Type B pancreatic cell (in vitro differentiated cells): ENCODE results near the gene TRNP1. TPM values are rescaled to one million over a fixed set of nuclear protein-coding genes. Genes with fewer than 3 reads are reported as not detected.
"Not testable (repeated sequence)": the region's sequence is repeated elsewhere in the genome, so short reads cannot be mapped to it uniquely, and the experiment has no call there.

Source experiments
- DNase-seq: peaks from one replicate; pipeline ENCODE4 v3.0.0; 2021; ENCODE audit warnings: mixed read lengths; ENCODE audit not compliant: unreplicated experiment; ENCODE audit errors: extremely low spot score
- H3K27ac Mint-ChIP-seq: 2 replicates; pipeline ENCODE4 v1.8.0; 2021; ENCODE audit warnings: mild to moderate bottlenecking, mixed read lengths
- H3K27me3 Mint-ChIP-seq: 2 replicates; pipeline ENCODE4 v1.8.0; 2021; ENCODE audit warnings: mixed read lengths
- H3K36me3 Mint-ChIP-seq: 2 replicates; pipeline ENCODE4 v1.8.0; 2021; ENCODE audit warnings: mixed read lengths
- H3K4me1 Mint-ChIP-seq: one replicate; pipeline ENCODE4 v1.8.0; 2021; ENCODE audit warnings: mixed read lengths; ENCODE audit not compliant: unreplicated experiment
- H3K4me3 Mint-ChIP-seq: 2 replicates; pipeline ENCODE4 v1.8.0; 2021; ENCODE audit warnings: mild to moderate bottlenecking, mixed read lengths
- H3K9me3 Mint-ChIP-seq: 2 replicates; pipeline ENCODE4 v1.8.0; 2021; ENCODE audit warnings: mixed read lengths
- total RNA-seq: library from RNA; stranded (reverse); gene quantifications from 2 replicates; pipeline ENCODE4 v1.2.1, GENCODE V29; 2021; ENCODE audit warnings: low replicate concordance
- TF ChIP-seq, protein P1 (sequence below): fragments of 200-600 bp; sonication (generic); conservative IDR thresholded peaks from 2 replicates; pipeline ENCODE4 v1.5.0; 2021; ENCODE audit warnings: antibody characterized with exemption, mild to moderate bottlenecking

The TRNP1 gene
- total RNA-seq, 1 donor from 2014 or later = 52.3 TPM

DNA sequence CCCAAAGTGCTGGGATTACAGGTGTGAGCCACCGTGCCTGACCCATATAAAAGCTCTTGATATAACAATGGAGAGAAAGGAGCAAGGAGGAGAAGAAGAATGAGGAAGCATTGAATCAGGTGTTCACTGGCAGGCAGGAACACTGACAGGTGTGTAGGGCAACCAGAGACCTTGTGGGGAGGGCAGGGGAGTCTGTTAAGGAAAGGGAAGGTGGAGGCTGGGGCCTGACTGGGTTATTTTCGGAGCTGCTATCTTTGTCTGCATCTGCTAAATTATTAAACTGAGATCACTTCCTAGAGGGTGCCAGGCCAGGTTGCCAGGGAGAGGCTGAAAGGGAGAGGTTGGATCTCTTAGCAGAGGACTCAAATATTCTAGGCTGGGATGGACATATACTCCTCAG, 6.8 kb upstream of the TRNP1 start:
- peaks cover 14% of the 10 kb centered on the region for H3K4me1 Mint-ChIP-seq
- H3K27me3 Mint-ChIP-seq = peaks cover 28% of the 10 kb centered on the region
- no peaks in the 10 kb centered on the region for H3K9me3 Mint-ChIP-seq
- H3K36me3 Mint-ChIP-seq = no peaks in the 10 kb centered on the region
- no peak for DNase-seq
- no peak overlapping the region for H3K27ac Mint-ChIP-seq
- TF ChIP-seq, protein P1, sequence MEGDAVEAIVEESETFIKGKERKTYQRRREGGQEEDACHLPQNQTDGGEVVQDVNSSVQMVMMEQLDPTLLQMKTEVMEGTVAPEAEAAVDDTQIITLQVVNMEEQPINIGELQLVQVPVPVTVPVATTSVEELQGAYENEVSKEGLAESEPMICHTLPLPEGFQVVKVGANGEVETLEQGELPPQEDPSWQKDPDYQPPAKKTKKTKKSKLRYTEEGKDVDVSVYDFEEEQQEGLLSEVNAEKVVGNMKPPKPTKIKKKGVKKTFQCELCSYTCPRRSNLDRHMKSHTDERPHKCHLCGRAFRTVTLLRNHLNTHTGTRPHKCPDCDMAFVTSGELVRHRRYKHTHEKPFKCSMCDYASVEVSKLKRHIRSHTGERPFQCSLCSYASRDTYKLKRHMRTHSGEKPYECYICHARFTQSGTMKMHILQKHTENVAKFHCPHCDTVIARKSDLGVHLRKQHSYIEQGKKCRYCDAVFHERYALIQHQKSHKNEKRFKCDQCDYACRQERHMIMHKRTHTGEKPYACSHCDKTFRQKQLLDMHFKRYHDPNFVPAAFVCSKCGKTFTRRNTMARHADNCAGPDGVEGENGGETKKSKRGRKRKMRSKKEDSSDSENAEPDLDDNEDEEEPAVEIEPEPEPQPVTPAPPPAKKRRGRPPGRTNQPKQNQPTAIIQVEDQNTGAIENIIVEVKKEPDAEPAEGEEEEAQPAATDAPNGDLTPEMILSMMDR = no peak
- H3K4me3 Mint-ChIP-seq = no peak overlapping the region

DNA sequence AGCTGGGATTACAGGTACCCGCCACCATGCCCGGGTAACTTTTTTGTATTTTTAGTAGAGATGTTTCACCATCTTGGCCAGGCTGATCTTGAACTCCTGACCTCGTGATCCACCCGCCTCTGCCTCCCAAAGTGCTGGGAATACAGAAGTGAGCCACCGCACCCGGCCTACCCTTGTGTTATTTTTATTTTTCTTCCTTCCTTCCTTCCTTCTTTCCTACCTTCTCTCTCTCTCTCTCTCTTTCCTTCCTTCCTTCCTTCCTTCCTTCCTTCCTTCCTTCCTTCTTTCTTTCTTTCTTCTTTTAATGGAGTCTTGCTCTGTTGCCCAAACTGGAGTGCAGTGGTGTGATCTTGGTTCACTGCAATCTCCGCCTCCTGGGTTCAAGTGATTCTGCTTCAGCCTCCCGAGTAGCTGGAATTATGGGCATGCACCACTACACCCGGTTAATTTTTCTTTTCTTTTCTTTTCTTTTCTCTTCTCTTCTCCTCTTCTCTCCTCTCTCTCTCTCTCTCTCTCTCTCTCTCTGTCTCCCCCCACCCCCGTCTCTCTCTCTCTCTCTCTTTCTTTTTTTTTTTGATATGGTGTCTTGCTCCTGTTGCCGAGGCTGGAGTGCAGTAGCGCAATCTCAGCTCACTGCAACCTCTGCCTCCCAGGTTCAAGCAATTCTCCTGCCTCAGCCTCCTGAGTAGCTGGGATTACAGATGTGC, 3.9 kb upstream of the TRNP1 start:
- H3K4me3 Mint-ChIP-seq, H3K36me3 Mint-ChIP-seq, H3K27ac Mint-ChIP-seq, DNase-seq, H3K9me3 Mint-ChIP-seq: not testable (repeated sequence)
- Mint-ChIP-seq H3K27me3 (peaks cover 30% of the 10 kb centered on the region), H3K4me1 (peaks cover 22% of the 10 kb centered on the region)

DNA sequence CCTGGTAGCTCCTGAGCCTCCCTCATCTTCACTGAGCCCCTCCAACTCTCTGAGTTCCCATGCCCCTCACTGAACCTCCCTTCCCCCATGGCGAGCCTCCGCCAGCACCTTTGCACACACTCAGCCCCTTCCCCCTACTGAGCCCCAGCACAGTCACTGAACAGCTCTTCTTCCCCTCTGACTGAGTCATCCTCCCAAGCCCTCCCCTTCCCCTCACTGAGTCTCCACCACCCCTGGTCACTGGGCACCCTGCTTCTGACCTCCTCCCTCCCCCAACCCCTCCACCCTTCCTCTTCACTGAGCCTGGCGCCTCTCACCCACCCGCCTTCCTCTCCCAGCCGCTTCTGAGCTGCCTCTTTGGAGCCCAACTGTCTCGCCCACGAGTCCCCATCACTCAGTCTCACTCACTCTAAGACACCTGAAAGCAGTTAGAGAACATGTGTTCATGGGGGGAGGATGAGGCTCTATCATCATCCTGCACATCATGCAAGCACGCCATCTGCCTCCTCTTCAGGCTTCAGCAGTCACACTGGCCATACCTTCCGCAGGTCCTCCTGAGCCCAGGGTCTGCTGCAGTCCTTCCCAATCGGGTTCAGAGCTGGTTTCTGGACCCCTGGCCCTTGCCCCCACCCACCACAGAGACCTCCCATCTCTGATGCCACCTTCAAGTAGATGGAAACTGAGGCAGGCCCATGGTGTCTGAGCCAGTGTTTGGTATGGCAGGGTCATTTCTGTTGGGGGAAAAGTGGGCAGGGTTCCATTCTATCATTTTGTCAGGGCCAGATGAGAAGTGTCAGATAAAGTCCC, 2.0 kb upstream of the TRNP1 start:
- no peak for DNase-seq
- Mint-ChIP-seq H3K27ac (peak overlapping the region; percentile 86), H3K36me3 (no peaks in the 10 kb centered on the region)

DNA sequence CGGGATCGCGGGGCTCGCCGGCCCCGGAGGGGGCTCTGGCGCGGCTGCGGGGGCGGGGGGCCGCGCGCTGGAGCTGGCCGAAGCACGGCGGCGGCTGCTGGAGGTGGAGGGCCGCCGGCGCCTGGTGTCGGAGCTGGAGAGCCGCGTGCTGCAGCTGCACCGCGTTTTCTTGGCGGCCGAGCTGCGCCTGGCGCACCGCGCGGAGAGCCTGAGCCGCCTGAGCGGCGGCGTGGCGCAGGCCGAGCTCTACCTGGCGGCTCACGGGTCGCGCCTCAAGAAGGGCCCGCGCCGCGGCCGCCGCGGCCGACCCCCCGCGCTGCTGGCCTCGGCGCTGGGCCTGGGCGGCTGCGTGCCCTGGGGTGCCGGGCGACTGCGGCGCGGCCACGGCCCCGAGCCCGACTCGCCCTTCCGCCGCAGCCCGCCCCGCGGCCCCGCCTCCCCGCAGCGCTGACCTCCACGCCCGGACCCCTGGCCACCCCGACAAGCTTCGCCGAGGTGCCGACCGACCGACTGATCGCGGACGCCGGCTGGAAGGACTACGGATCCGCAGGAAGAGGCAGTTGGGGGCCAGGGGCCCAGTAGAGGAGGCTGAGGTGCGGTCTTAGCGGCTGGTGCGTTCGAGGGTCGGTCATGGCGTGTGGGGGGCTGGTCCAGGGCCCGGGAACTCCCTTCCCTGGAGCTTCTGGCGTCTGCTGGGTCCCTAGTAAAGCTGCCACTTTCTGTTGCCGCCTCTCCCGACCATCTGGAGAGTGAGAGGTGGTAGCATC, 711 bp downstream of the TRNP1 start:
- DNase-seq = no peak
- no peak overlapping the region for H3K27ac Mint-ChIP-seq
- H3K36me3 Mint-ChIP-seq = no peaks in the 10 kb centered on the region
- H3K4me3 Mint-ChIP-seq = peak overlapping the region; percentile 90
- TF ChIP-seq, protein P1 = no peak
- no peaks in the 10 kb centered on the region for H3K9me3 Mint-ChIP-seq
- peaks cover 51% of the 10 kb centered on the region for H3K4me1 Mint-ChIP-seq
- peaks cover 41% of the 10 kb centered on the region for H3K27me3 Mint-ChIP-seq

More for the DNA sequence above, 2.0 kb upstream of the TRNP1 start:
- TF ChIP-seq, protein P1 = no peak
- Mint-ChIP-seq H3K4me1 (peaks cover 31% of the 10 kb centered on the region), H3K9me3 (no peaks in the 10 kb centered on the region), H3K27me3 (peaks cover 38% of the 10 kb centered on the region), H3K4me3 (peak overlapping the region; percentile 63)

DNA sequence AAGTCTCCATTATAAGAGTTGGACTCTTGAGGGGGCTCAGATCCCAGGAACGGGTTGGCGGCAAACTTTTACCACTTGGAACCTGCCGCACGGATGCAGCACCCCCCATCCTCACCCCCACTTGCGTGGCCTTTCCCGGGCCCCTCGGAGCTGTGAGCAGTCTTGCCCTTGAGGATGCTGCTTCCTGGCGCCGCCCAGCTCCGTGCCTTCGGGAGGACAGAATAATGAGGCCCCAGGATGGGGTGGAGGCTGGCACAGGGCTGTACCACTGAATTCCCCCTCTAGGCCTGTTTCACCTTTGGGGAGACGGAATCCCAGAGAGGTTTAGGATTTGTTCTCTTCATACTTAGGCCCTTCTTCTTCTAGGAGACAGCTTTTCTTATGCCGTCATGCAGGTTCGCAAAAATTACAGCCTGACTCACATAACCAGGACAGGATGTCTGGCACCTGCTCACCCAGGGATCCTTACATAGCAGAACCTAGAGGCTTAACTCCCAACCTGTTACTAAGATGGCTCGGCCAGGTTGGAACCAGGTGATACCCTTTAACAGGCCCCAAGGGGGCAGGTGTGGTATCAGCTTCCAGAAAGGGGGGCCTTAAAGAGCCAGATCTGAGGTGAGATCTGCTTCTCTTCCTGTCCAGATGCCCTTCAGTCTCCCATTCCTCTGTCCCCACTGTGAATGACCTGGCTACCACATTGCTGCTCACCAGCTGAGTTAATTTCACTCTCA, 1.5 kb downstream of the TRNP1 start:
- peaks cover 55% of the 10 kb centered on the region for H3K4me1 Mint-ChIP-seq
- peak overlapping the region; percentile 90 for H3K4me3 Mint-ChIP-seq
- peaks cover 41% of the 10 kb centered on the region for H3K27me3 Mint-ChIP-seq
- no peak for DNase-seq
- peak overlapping the region; percentile 59 for H3K27ac Mint-ChIP-seq
- H3K9me3 Mint-ChIP-seq = no peaks in the 10 kb centered on the region
- H3K36me3 Mint-ChIP-seq = no peaks in the 10 kb centered on the region
- TF ChIP-seq, protein P1 = no peak
